Breast epithelium (tissue), 3 donors: ENCODE measurements around the gene STK35.

Source experiments
- POLR2A ChIP-seq: fragments of 450-650 bp; IDR thresholded peaks from one replicate; pipeline ENCODE4 v1.6.1; 2016; ENCODE audit warnings: antibody characterized with exemption, mild to moderate bottlenecking, moderate library complexity
- TF ChIP-seq, protein P1 (sequence below), 3 donors: fragments of 450-650 bp; IDR thresholded peaks; one replicate each; pipeline ENCODE4 v1.5.1; 2016 to 2017; ENCODE audit warnings: antibody characterized with exemption in 3 of 3, mild to moderate bottlenecking in 3 of 3, moderate library complexity in 3 of 3

DNA sequence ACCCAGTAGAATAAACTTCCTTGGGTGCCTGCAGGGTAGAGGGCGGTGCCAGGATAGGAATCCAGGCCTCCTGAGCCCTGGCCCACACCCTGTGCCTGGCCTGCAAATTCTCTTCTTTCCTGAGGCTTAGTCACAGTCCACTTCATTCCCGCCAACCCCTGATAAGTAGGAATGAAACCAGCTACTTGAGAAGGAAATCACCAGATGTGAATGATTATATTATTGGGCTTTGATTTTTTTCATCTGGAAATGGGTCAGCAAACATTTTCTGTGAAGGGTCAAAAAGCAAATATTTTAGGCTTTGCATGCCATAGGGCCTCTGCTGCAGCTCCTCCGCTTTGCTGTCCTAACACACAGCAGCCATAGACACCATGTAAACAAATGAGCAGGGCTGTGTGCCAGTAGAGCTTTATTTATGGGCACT lies 50.2 kb downstream of the STK35 start:
- TF ChIP-seq, protein P1, sequence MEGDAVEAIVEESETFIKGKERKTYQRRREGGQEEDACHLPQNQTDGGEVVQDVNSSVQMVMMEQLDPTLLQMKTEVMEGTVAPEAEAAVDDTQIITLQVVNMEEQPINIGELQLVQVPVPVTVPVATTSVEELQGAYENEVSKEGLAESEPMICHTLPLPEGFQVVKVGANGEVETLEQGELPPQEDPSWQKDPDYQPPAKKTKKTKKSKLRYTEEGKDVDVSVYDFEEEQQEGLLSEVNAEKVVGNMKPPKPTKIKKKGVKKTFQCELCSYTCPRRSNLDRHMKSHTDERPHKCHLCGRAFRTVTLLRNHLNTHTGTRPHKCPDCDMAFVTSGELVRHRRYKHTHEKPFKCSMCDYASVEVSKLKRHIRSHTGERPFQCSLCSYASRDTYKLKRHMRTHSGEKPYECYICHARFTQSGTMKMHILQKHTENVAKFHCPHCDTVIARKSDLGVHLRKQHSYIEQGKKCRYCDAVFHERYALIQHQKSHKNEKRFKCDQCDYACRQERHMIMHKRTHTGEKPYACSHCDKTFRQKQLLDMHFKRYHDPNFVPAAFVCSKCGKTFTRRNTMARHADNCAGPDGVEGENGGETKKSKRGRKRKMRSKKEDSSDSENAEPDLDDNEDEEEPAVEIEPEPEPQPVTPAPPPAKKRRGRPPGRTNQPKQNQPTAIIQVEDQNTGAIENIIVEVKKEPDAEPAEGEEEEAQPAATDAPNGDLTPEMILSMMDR (IDR thresholded peaks at IDR 0.05) = no peak
- no peak for TF ChIP-seq POLR2A
